Lower lobe of right lung (tissue), 2 donors: ENCODE results near the gene CBFA2T2. TPM values are rescaled to one million over a fixed set of nuclear protein-coding genes. Genes with fewer than 3 reads are reported as not detected.
"Not testable (repeated sequence)": the region's sequence is repeated elsewhere in the genome, so short reads cannot be mapped to it uniquely, and the experiment has no call there.

Experiments
- ATAC-seq, 2 donors: fragments of 200-7000 bp; cut with Tn5 transposase; one replicate each; pipeline ENCODE4 v1.9.1; 2020 to 2022; ENCODE audit warnings: mild to moderate bottlenecking in 2 of 2, moderate library complexity in 2 of 2
- DNase-seq: peaks from one replicate; pipeline ENCODE4 v3.0.0-alpha.2; 2020
- H3K27ac ChIP-seq: fragments of 200-600 bp; one replicate; pipeline ENCODE4 v1.8.0; 2022
- H3K27me3 ChIP-seq: fragments of 200-600 bp; one replicate; pipeline ENCODE4 v1.8.0; 2022; ENCODE audit warnings: low read depth
- H3K36me3 ChIP-seq: fragments of 200-600 bp; one replicate; pipeline ENCODE4 v1.8.0; 2022; ENCODE audit warnings: mild to moderate bottlenecking
- H3K4me1 ChIP-seq: fragments of 200-600 bp; one replicate; pipeline ENCODE4 v1.8.0; 2022
- H3K4me3 ChIP-seq: fragments of 200-600 bp; one replicate; pipeline ENCODE4 v1.8.0; 2022; ENCODE audit warnings: mild to moderate bottlenecking
- H3K9me3 ChIP-seq: fragments of 200-600 bp; one replicate; pipeline ENCODE4 v1.8.0; 2022
- CTCF ChIP-seq: fragments of 200-600 bp; IDR thresholded peaks from one replicate; pipeline ENCODE4 v1.8.0; 2022; ENCODE audit warnings: antibody characterized with exemption, mild to moderate bottlenecking
- intact Hi-C: fragments of 100-400 bp; cut with DNase I; formaldehyde crosslinking; loops from one replicate; pipeline ENCODE4 v1.11.0; 2022
- total RNA-seq: library from RNA; stranded (reverse); fragmentation: NEBNext Ultra II Directional; extraction: Animal tissue kit (Norgen Biotek cat#: 25700); gene quantifications from one replicate; pipeline ENCODE4 v1.2.1, GENCODE V29; 2021
- donor health status: DM: no; HTN: yes; CAD: no; lungs with severe emphysema.

Gene CBFA2T2
- total RNA-seq, 1 donor from 2014 or later, result 18.2 TPM

GRCh38 chr20:33443512-33444239 is 46.2 kb upstream of the CBFA2T2 start, which contains the start of gene SNTA1:
Gene SNTA1 (minus strand): TSS chr20:33443763. CDS start chr20:33443620, 143 bp downstream.
- Histone ChIP-seq H3K36me3 (no peaks in the 10 kb centered on the region), H3K9me3 (no peaks in the 10 kb centered on the region), H3K27ac (peak within 1 kb of the TSS; percentile 71), H3K4me3 (peak within 1 kb of the TSS; percentile 78), H3K4me1 (peaks cover 12% of the 10 kb centered on the region), H3K27me3 (no peaks in the 10 kb centered on the region)
- DNase-seq, result peak; percentile 98
- TF ChIP-seq CTCF, result no peak
- intact Hi-C loops, result no loop called here
- peak; percentile 98 for ATAC-seq

- peak overlapping the region; percentile 78 for H3K4me3 ChIP-seq
- intact Hi-C loops, result no loop called here
- no peak for TF ChIP-seq CTCF
- H3K4me1 ChIP-seq, result peaks cover 12% of the 10 kb centered on the region
- no peak overlapping the region for H3K27ac ChIP-seq
- no peaks in the 10 kb centered on the region for H3K9me3 ChIP-seq
- H3K27me3 ChIP-seq, result no peaks in the 10 kb centered on the region
- no peak for DNase-seq
- no peaks in the 10 kb centered on the region for H3K36me3 ChIP-seq
- no peak for ATAC-seq
Measured at GRCh38 chr20:33444797-33445560, 44.9 kb upstream of the CBFA2T2 start.

GRCh38 chr20:33445881-33446625 is 43.8 kb upstream of the CBFA2T2 start:
- intact Hi-C loops, result no loop called here
- TF ChIP-seq CTCF, result no peak
- no peak for ATAC-seq
- no peaks in the 10 kb centered on the region for H3K9me3 ChIP-seq
- peaks cover 12% of the 10 kb centered on the region for H3K4me1 ChIP-seq
- DNase-seq, result no peak
- no peaks in the 10 kb centered on the region for H3K27me3 ChIP-seq
- no peak overlapping the region for H3K4me3 ChIP-seq
- no peak overlapping the region for H3K27ac ChIP-seq
- no peaks in the 10 kb centered on the region for H3K36me3 ChIP-seq

GRCh38 chr20:33450867-33451266 is 39.0 kb upstream of the CBFA2T2 start:
- Histone ChIP-seq H3K4me3 (no peak overlapping the region), H3K27ac (no peak overlapping the region), H3K27me3 (no peaks in the 10 kb centered on the region), H3K4me1 (no peaks in the 10 kb centered on the region), H3K9me3 (no peaks in the 10 kb centered on the region), H3K36me3 (no peaks in the 10 kb centered on the region)
- DNase-seq (no peak), ATAC-seq (no peak)
- intact Hi-C loops, result no loop called here
- no peak for TF ChIP-seq CTCF

GRCh38 chr20:33456916-33457642 is 32.8 kb upstream of the CBFA2T2 start:
- H3K27me3 ChIP-seq, H3K4me1 ChIP-seq, H3K4me3 ChIP-seq, H3K27ac ChIP-seq, H3K9me3 ChIP-seq, H3K36me3 ChIP-seq, intact Hi-C loops: not testable (repeated sequence)
- peak; percentile 86 for DNase-seq
- ATAC-seq, result peak; percentile 95 to 96
- peak; percentile 96 for TF ChIP-seq CTCF
